GM18517 (cell line): Measurements from ENCODE around the gene IL1RAPL2.

Source experiments
- ATAC-seq: cut with Tn5 transposase; IDR thresholded peaks from one replicate; pipeline ENCODE4 v1.9.1; 2021; ENCODE audit warnings: mild to moderate bottlenecking, moderate library complexity; ENCODE audit not compliant: unreplicated experiment

Gene IL1RAPL2

DNA sequence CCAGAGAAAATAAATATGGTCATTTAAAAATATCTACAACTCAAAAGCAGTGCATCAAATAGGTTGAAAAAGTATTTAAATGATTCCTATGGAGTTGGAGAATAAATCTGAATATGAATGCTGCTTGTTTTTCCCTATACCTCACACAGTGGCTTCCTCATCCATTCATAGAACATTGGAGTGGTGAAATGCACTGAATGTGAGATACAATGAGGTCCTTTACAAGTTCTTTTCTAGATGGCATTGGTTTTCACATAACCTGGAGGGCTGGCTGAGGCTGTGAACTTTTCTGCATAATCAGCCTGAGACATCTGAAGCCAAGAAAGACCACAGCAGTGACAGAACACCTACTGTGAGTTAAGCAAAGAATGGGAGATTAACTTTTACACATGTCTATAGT, 977.3 kb downstream of the IL1RAPL2 start:
- no peak for ATAC-seq

- ATAC-seq, result no peak
Measured at GRCh38 chrX:105550043-105550663, 984.2 kb downstream of the IL1RAPL2 start.

DNA sequence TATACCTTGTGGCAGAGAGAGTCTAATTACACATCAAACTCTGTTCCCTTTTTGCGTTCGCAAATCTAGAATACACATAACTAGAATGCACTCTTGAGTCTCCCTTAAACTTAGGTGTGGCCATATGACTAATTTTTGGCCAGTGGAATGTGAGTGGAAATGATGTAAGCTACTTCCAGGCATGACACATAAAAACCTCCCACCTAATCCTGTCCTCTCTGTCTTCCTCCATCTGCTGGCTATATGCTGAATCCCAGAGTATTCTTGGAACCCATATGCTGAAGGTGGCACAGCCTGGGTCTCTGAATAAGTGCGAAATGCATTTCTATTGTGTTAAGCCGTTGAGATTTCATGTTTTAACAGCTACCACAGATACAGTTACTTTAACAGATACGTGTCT, 986.4 kb downstream of the IL1RAPL2 start:
- no peak for ATAC-seq

- no peak for ATAC-seq
Measured at GRCh38 chrX:105553118-105553517, 987.1 kb downstream of the IL1RAPL2 start.

DNA sequence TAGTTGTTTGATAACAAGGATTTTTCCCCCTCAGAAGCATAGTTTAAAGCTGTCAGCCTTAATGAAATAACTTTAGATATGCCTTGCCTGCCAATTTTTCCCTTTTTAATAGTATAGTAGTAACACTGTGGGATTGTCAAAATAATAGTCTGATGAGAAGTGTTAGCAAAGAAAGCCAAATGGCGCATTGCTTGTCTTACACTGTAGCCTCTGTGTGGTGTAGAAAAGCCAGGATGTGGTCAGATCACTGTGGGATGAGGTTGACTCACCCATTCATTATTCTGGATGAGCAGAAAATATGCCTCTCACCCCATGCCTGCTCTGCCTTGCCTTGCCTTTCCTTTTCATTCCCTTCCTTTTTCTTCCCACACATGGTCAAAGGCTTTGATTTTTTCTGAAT, 998.5 kb downstream of the IL1RAPL2 start:
- no peak for ATAC-seq

GRCh38 chrX:105565856-105566255, 999.9 kb downstream of the IL1RAPL2 start:
- no peak for ATAC-seq

GRCh38 chrX:105567082-105567481, 1001.1 kb downstream of the IL1RAPL2 start:
- ATAC-seq, result no peak

- no peak for ATAC-seq
Measured at GRCh38 chrX:105608745-105609144, 1042.7 kb downstream of the IL1RAPL2 start.

GRCh38 chrX:105609530-105609929, 1043.5 kb downstream of the IL1RAPL2 start:
- no peak for ATAC-seq

DNA sequence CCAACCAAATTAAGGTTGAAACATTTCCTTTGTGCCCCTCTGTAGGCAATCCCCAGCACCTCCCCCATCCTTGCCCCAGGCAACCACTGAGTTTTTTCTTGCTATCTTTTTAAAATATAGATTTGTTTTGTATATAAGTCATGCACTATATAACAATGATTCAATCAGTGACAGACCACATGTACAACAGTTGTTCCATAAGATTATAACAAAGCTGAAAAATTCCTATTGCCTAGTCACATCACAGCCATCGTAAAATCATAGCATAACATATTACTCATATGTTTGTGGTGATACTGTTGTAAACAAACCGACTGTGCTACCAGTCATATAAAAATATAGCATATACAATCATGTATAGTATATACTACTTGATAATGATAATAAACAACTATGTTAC, 1044.4 kb downstream of the IL1RAPL2 start:
- ATAC-seq, result no peak

DNA sequence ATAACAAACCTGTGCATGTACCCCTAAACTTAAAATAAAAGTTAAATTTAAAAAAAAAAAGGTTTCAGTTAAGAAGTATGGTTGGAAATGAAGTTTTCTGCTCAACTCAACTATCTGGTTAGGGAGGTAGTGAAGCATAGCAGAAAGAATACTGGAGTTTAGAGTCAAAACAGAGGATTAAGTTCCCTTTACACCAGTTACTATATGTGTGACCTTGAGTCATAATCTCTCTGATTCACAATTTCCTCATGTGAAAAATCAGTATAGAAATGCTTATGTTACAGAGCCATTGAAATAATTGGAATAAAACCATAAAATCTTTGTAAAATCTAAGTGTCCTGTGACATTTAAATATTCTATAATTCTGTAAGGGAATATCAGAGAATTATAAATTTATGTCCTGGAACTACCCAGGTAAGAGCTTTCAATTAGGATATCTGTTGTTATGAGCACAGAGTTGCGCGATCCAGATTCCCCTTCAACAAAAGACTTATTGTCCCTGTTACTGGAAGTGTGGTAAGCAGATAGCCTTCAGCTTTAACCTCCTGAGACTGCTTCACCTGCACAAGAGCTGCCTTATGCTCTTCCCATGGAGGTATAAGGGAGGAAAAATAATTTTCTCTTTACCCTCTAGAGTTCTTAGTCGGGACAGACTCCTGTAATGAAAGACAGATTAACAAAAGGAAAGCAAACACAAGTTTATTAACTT, 1052.5 kb downstream of the IL1RAPL2 start:
- ATAC-seq, result no peak

DNA sequence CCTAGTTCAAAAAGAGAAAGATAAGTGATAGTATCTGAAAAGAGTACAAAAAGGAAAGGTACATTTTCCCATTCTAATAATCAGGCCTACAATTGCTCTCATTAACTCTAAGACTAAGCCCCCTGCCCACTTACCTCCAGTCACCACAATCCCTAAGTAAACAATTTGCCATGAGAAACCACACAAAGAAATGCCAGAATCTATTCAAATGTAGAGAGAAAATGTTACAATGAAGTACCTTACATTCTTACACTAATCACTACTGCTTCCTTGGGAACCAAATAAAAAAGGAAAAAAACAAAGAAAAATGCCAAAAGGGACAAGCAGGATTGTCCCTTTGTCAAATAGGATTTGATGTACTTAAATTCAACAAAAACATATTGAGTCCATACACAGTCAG, 1068.2 kb downstream of the IL1RAPL2 start:
- ATAC-seq, result no peak

DNA sequence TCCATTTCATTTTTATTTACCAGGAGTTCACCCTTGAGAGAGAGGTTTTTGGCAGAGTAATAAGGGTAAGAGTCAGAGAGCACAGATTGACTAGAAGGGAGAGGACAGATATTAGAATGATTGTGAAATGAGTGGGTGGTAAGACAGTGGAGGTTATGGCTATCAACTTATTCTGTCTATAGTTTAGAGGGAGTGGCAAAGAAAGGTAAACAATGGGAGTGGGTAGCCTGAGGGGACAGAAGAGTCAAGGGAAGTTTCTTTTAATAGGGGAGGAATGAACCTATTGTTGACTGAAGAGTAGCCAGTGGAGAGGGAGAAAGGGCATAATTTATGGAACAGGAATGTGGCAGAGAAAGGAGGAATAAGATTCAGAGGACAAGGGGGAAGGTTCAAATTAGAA, 1069.8 kb downstream of the IL1RAPL2 start:
- no peak for ATAC-seq

GRCh38 chrX:105636667-105637066, 1070.7 kb downstream of the IL1RAPL2 start:
- ATAC-seq, result no peak

GRCh38 chrX:105645667-105646357, 1079.8 kb downstream of the IL1RAPL2 start:
- no peak for ATAC-seq

- ATAC-seq, result no peak
Measured at GRCh38 chrX:105646592-105647372, 1080.8 kb downstream of the IL1RAPL2 start.

GRCh38 chrX:105647749-105648148, 1081.8 kb downstream of the IL1RAPL2 start:
- no peak for ATAC-seq

- ATAC-seq, result no peak
Measured at GRCh38 chrX:105648732-105649131, 1082.7 kb downstream of the IL1RAPL2 start.

GRCh38 chrX:105650577-105650976, 1084.6 kb downstream of the IL1RAPL2 start:
- no peak for ATAC-seq

- no peak for ATAC-seq
Measured at GRCh38 chrX:105650986-105651385, 1085.0 kb downstream of the IL1RAPL2 start.

- ATAC-seq, result no peak
Measured at GRCh38 chrX:105653891-105654290, 1087.9 kb downstream of the IL1RAPL2 start.
